OCI-LY7 (cell line): Measurements from ENCODE around the gene CCDC30. TPM values are rescaled to one million over a fixed set of nuclear protein-coding genes. Genes with fewer than 3 reads are reported as not detected.
"Not testable (repeated sequence)": the region's sequence is repeated elsewhere in the genome, so short reads cannot be mapped to it uniquely, and the experiment has no call there.

Experiments used
- BruUV-seq: library from RNA; stranded (reverse); fragments of 400-500 nt; replicated peaks from 2 replicates; lab custom pipeline; 2021; lab: Mats Ljungman, UMichigan
- CTCF ChIA-PET: fragments of 300-600 bp; sonication (Branson Sonifier 250); formaldehyde crosslinking; loops from one replicate; lab custom pipeline; 2022; ENCODE audit warnings: antibody characterized with exemption; ENCODE audit not compliant: unreplicated experiment; lab: Charles Lee
- POLR2A ChIA-PET: fragments of 300-600 bp; sonication (Branson Sonifier 250); formaldehyde crosslinking; loops from one replicate; lab custom pipeline; 2022; ENCODE audit warnings: antibody characterized with exemption; lab: Charles Lee
- DNase-seq: peaks from one replicate; pipeline ENCODE4 v3.0.0-alpha.2; 2015; ENCODE audit warnings: low spot score
- H2AFZ ChIP-seq: fragments of 200-600 bp; sonication (generic), shearing (Covaris generic); 2 replicates; pipeline ENCODE4 v1.6.1; 2014; ENCODE audit warnings: mild to moderate bottlenecking, antibody characterized with exemption, low read length, moderate library complexity
- H3K27ac ChIP-seq: fragments of 200-600 bp; sonication (generic); 2 replicates; pipeline ENCODE4 v1.5.1; 2014; ENCODE audit warnings: mixed run types, low read depth, mild to moderate bottlenecking, moderate library complexity, low read length, inconsistent platforms; ENCODE audit not compliant: poor library complexity, severe bottlenecking
- H3K36me3 ChIP-seq: fragments of 200-600 bp; sonication (generic); 2 replicates; pipeline ENCODE4 v1.6.1; 2014; ENCODE audit warnings: mild to moderate bottlenecking, antibody characterized with exemption, low read length, moderate library complexity, mixed read lengths; ENCODE audit not compliant: insufficient read depth
- H3K4me1 ChIP-seq: fragments of 200-600 bp; sonication (generic); 2 replicates; pipeline ENCODE4 v1.5.1; 2014; ENCODE audit warnings: mild to moderate bottlenecking, low read length; ENCODE audit not compliant: insufficient read depth, poor library complexity, severe bottlenecking
- H3K4me2 ChIP-seq: fragments of 200-600 bp; sonication (generic); 2 replicates; pipeline ENCODE4 v1.6.1; 2014; ENCODE audit warnings: mild to moderate bottlenecking, low read length
- H3K4me3 ChIP-seq: fragments of 200-600 bp; sonication (generic); 2 replicates; pipeline ENCODE4 v1.5.1; 2014; ENCODE audit warnings: mild to moderate bottlenecking, low read depth, low read length; ENCODE audit not compliant: poor library complexity, severe bottlenecking
- H3K79me2 ChIP-seq: fragments of 200-600 bp; sonication (generic); 2 replicates; pipeline ENCODE4 v1.6.1; 2016; ENCODE audit warnings: low read depth, mild to moderate bottlenecking, low read length, moderate library complexity, mixed read lengths; ENCODE audit not compliant: insufficient read depth
- H3K9me2 ChIP-seq: fragments of 200-600 bp; sonication (generic); 2 replicates; pipeline ENCODE4 v1.6.1; 2016; ENCODE audit warnings: mild to moderate bottlenecking, low read length, mixed read lengths; ENCODE audit not compliant: insufficient read depth
- H3K9me3 ChIP-seq: fragments of 200-600 bp; sonication (generic); 2 replicates; pipeline ENCODE4 v1.6.1; 2014; ENCODE audit warnings: mild to moderate bottlenecking, mixed run types, low read length, mixed read lengths
- H4K20me1 ChIP-seq: fragments of 200-600 bp; sonication (generic); 2 replicates; pipeline ENCODE4 v1.6.1; 2014; ENCODE audit warnings: mild to moderate bottlenecking, antibody characterized with exemption, low read length, moderate library complexity, mixed read lengths; ENCODE audit not compliant: insufficient read depth
- EZH2phosphoT487 ChIP-seq: fragments of 200-600 bp; sonication (generic); IDR thresholded peaks from 2 replicates; pipeline ENCODE4 v1.6.1; 2018; ENCODE audit warnings: low read depth, borderline replicate concordance, mild to moderate bottlenecking, mixed run types, antibody characterized with exemption, low read length, moderate library complexity, mixed read lengths
- intact Hi-C: fragments of 100-400 bp; cut with micrococcal nuclease; formaldehyde crosslinking; loops from one replicate; pipeline ENCODE4 v1.10.0; 2022; ENCODE audit not compliant: unreplicated experiment
- total RNA-seq, 2 experiments: library from RNA; depleted of rRNA in 1 of 2; stranded (reverse); fragments of >200 nt in 1 of 2; shearing (Covaris generic) in 1 of 2; gene quantifications; 2 replicates each; pipeline ENCODE4 v1.2.3, GENCODE V29; 2014 to 2022
- TF ChIP-seq, protein P1 (sequence below): fragments of 200-600 bp; sonication (generic); conservative IDR thresholded peaks from 2 replicates; pipeline ENCODE4 v1.5.1; 2014; ENCODE audit warnings: mild to moderate bottlenecking, antibody characterized with exemption, low read length, moderate library complexity, mixed read lengths

The CCDC30 gene
- total RNA-seq, 2 experiments from 2014 or later = 0.54 to 2.6 TPM

DNA sequence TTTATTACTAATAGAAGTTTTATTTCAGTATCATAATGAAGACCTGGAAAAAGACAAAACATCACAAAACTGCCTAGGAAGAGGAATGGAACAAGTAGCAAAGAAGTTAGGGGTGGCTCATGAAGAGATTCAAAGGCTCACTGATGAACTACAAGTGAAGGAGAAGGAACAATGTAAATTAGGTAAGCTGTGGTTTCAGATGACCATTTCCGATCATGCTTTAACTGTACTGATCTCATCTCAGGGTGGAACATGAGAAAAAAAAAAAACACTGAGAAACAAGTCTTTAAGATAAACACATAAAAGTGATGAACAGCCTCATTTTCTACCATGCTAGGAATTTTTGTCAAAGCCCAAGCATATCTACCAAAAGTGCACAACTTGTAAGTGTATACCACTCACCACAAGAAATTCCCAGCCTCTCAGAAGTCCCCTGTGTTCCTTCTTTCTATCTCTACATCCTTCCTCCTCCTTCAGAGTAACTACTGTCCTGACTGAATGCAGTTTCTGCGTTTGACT, 19.6 kb downstream of the CCDC30 start:
- CTCF ChIA-PET = no interaction called here
- Histone ChIP-seq H3K4me1 (no peaks in the 10 kb centered on the region), H3K4me3 (no peak overlapping the region), H3K9me2 (no peaks in the 10 kb centered on the region), H3K9me3 (no peaks in the 10 kb centered on the region), H2AFZ (no peak overlapping the region), H3K27ac (no peak overlapping the region), H3K79me2 (no peaks in the 10 kb centered on the region), H3K36me3 (no peaks in the 10 kb centered on the region), H4K20me1 (no peaks in the 10 kb centered on the region), H3K4me2 (no peak overlapping the region)
- BruUV-seq = no TSS peak
- DNase-seq = no peak
- POLR2A ChIA-PET = interaction anchor here (0.5 kb wide), 1 partner anchor 231 kb away, joined by 3 read pairs; no protein-coding TSS in a partner anchor
- intact Hi-C loops = no loop called here
- TF ChIP-seq, protein P1, sequence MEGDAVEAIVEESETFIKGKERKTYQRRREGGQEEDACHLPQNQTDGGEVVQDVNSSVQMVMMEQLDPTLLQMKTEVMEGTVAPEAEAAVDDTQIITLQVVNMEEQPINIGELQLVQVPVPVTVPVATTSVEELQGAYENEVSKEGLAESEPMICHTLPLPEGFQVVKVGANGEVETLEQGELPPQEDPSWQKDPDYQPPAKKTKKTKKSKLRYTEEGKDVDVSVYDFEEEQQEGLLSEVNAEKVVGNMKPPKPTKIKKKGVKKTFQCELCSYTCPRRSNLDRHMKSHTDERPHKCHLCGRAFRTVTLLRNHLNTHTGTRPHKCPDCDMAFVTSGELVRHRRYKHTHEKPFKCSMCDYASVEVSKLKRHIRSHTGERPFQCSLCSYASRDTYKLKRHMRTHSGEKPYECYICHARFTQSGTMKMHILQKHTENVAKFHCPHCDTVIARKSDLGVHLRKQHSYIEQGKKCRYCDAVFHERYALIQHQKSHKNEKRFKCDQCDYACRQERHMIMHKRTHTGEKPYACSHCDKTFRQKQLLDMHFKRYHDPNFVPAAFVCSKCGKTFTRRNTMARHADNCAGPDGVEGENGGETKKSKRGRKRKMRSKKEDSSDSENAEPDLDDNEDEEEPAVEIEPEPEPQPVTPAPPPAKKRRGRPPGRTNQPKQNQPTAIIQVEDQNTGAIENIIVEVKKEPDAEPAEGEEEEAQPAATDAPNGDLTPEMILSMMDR = no peak
- no peak for TF ChIP-seq EZH2phosphoT487

DNA sequence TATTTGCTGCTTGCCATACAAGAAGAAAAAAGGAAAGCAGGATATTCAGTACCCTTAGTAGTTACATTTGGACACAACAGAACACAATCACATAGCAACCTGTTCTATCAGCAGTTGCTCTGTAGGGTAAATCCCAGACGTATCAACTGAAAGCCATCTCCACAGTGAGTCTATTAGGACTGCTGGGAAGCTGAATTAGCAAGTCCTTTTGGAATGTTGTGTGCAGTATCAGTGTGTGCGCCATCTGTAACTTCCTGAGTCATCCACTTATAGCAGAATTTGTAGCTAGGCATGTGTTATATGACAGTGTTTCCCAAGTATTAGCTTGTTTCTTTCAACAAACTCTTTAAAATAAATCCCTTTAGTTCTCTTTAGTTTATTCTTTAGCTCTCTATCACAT, 21.3 kb downstream of the CCDC30 start:
- no peaks in the 10 kb centered on the region for H4K20me1 ChIP-seq
- no peaks in the 10 kb centered on the region for H3K9me2 ChIP-seq
- no peak overlapping the region for H3K4me2 ChIP-seq
- no peak overlapping the region for H3K4me3 ChIP-seq
- H3K9me3 ChIP-seq = no peaks in the 10 kb centered on the region
- intact Hi-C loops = no loop called here
- ChIA-PET CTCF (no interaction called here), POLR2A (no interaction called here)
- H3K27ac ChIP-seq = no peak overlapping the region
- H2AFZ ChIP-seq = no peak overlapping the region
- BruUV-seq = no TSS peak
- no peaks in the 10 kb centered on the region for H3K36me3 ChIP-seq
- H3K79me2 ChIP-seq = no peaks in the 10 kb centered on the region
- TF ChIP-seq EZH2phosphoT487 = no peak
- TF ChIP-seq, protein P1 = no peak
- no peak for DNase-seq
- H3K4me1 ChIP-seq = no peaks in the 10 kb centered on the region

DNA sequence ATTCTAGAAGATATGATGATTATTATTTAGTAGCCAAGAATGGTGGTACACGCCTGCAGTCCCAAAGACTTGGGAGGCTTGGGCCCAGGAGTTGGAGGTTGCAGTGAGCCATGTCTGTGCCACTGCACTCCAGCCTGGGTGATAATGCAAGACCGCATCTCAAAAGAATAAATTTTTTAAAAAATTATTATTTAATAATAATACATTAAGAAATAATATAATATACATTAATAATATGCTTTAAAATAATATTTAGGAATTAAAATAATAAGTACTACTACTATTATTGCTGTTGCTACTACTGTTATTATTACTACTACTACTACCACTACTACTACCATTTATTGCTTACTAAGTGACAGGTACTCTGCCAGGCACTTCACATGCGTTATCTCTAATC, 27.2 kb downstream of the CCDC30 start:
- no peaks in the 10 kb centered on the region for H3K9me3 ChIP-seq
- intact Hi-C loops = no loop called here
- H3K79me2 ChIP-seq = no peaks in the 10 kb centered on the region
- no peak overlapping the region for H3K27ac ChIP-seq
- H3K9me2 ChIP-seq = no peaks in the 10 kb centered on the region
- H3K4me3 ChIP-seq = no peak overlapping the region
- POLR2A ChIA-PET = interaction anchor here (0.6 kb wide), 1 partner anchor 537 kb away, joined by 5 read pairs; no protein-coding TSS in a partner anchor
- H3K4me1 ChIP-seq = no peaks in the 10 kb centered on the region
- no peak overlapping the region for H3K4me2 ChIP-seq
- TF ChIP-seq EZH2phosphoT487 = no peak
- TF ChIP-seq, protein P1 = no peak
- no peaks in the 10 kb centered on the region for H4K20me1 ChIP-seq
- no peak overlapping the region for H2AFZ ChIP-seq
- no TSS peak for BruUV-seq
- DNase-seq = no peak
- no peaks in the 10 kb centered on the region for H3K36me3 ChIP-seq
- CTCF ChIA-PET = no interaction called here

DNA sequence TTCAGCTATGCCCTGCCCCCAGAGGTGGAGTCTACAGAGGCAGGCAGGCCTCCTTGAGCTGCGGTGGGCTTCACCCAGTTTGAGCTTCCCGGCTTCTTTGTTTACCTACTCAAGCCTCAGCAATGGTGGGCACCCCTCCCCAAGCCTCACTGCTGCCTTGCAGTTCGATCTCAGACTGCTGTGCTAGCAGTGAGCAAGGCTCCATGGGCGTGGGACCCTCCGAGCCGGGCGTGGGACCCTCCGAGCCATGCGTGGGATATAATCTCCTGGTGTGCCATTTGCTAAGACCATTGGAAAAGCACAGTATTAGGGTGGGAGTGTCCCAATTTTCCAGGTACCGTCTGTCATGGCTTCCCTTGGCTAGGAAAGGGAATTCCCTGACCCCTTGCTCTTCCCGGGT, 38.9 kb downstream of the CCDC30 start:
- H2AFZ ChIP-seq, H4K20me1 ChIP-seq, intact Hi-C loops, H3K4me3 ChIP-seq, H3K36me3 ChIP-seq, H3K4me1 ChIP-seq, H3K27ac ChIP-seq, BruUV-seq, POLR2A ChIA-PET, H3K79me2 ChIP-seq, CTCF ChIA-PET, DNase-seq, H3K4me2 ChIP-seq, H3K9me2 ChIP-seq: not testable (repeated sequence)
- peaks cover 17% of the 10 kb centered on the region for H3K9me3 ChIP-seq
